ENCODE results near the gene ARHGAP22. TPM values are rescaled to one million over a fixed set of nuclear protein-coding genes. Genes with fewer than 3 reads are reported as not detected.

The ARHGAP22 gene
- total RNA-seq, 1 experiment from 2014 or later: 9.9 TPM

DNA sequence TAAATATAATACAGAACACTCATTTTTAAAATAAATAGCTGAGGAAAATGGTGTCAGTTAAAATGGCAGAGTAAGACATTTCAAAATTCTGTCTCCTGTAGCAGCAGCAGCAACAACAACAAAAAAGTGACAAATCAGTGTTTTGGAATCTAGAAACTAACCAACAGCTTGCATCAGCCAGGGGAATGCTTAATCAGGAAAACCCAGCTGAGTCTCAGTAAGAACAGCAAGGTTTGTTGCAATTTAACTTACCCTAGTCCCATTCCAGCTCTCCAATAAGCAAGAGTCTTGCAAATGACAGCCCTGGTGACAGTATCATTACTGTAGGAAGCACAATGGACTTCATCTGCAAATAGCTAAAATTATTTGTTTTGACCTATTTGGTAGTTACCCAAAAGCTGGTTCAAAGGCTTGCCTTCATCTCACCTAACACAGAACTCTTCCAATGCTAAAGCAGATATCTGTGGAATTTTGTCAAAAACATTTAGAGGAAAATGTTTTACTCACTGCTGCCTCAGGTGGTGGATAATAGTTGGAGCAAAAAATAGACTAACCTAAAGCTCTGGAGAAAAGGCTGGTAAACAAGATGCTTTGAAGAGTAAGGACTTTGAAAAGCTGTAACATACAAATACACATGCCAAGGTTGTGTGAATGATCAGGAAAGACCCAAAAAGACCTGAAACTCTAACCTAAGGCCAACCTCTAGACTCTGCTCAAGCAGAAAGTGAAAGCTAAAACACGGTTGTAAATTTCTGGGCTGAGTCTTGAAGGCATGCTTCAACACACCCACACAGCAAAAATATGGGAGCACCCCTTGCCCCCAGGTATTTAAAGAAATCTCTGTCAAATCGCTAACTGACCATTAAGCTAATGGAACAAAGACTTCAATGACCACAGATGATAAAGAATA is 9.9 kb upstream of the ARHGAP22 start:
- TF ChIP-seq, protein P1, sequence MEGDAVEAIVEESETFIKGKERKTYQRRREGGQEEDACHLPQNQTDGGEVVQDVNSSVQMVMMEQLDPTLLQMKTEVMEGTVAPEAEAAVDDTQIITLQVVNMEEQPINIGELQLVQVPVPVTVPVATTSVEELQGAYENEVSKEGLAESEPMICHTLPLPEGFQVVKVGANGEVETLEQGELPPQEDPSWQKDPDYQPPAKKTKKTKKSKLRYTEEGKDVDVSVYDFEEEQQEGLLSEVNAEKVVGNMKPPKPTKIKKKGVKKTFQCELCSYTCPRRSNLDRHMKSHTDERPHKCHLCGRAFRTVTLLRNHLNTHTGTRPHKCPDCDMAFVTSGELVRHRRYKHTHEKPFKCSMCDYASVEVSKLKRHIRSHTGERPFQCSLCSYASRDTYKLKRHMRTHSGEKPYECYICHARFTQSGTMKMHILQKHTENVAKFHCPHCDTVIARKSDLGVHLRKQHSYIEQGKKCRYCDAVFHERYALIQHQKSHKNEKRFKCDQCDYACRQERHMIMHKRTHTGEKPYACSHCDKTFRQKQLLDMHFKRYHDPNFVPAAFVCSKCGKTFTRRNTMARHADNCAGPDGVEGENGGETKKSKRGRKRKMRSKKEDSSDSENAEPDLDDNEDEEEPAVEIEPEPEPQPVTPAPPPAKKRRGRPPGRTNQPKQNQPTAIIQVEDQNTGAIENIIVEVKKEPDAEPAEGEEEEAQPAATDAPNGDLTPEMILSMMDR (IDR thresholded peaks at IDR 0.05 in 2 of 3, conservative IDR thresholded peaks at IDR 0.05 in 1 of 3; ENCODE audit: borderline replicate concordance in 1 of 3, insufficient read depth in 1 of 3, low read depth in 2 of 3, low read length in 2 of 3): peak; percentile 8 to 57 (median 47); a peak in 4 of 6 replicates
- no peak for TF ChIP-seq POLR2AphosphoS5 (IDR thresholded peaks at IDR 0.05; ENCODE audit: low read depth, low read length)
- H2AFZ ChIP-seq (ENCODE audit: low read depth, low read length, poor library complexity, severe bottlenecking): no peak overlapping the region
- no peaks in the 10 kb centered on the region; a peak in 1 of 4 replicates for H3K9me3 ChIP-seq (ENCODE audit: control insufficient read depth in 1 of 2, insufficient read depth in 1 of 2, low read depth in 1 of 2, low read length in 2 of 2)
- no TSS peak for BruUV-seq (replicated peaks)
- H3K4me3 ChIP-seq (replicated peaks in 1 of 2; ENCODE audit: low read depth in 1 of 2, low read length in 2 of 2): no peak overlapping the region
- no peaks in the 10 kb centered on the region for H3K4me1 ChIP-seq (ENCODE audit: control insufficient read depth in 1 of 2, insufficient read depth in 2 of 2, low read length in 2 of 2)
- CTCF ChIA-PET: interaction anchor here (0.6 to 2.3 kb wide), 8 partner anchors 10 to 119 kb away, joined by 3 to 16 read pairs (median 3); partner anchors contain the start of gene ARHGAP22
- H4K20me1 ChIP-seq (ENCODE audit: insufficient read depth): no peaks in the 10 kb centered on the region
- ATAC-seq (peak; percentile 64), DNase-seq (ENCODE audit: low read depth, low spot score) (no peak)
- intact Hi-C loops (cut with micrococcal nuclease): no loop called here
- H3K9me2 ChIP-seq (ENCODE audit: insufficient read depth): no peaks in the 10 kb centered on the region
- POLR2A ChIA-PET: no interaction called here
- H3K9ac ChIP-seq (ENCODE audit: low read length): no peak overlapping the region
- RAD21 ChIA-PET (ENCODE audit: low non-redundant PET in 1 of 2, low total read pairs in 2 of 2, uncharacterized antibody in 2 of 2, unreplicated experiment in 2 of 2): interaction anchor here in 1 of 2 experiments (1.2 kb wide), 1 partner anchor 41 kb away, joined by 3 read pairs; no protein-coding TSS in a partner anchor
- H3K79me2 ChIP-seq (ENCODE audit: insufficient read depth, low read length): no peaks in the 10 kb centered on the region
- no peaks in the 10 kb centered on the region for H3K36me3 ChIP-seq (ENCODE audit: control insufficient read depth in 1 of 2, insufficient read depth in 2 of 2, low read length in 2 of 2)
- no peaks in the 10 kb centered on the region for H3K27me3 ChIP-seq (ENCODE audit: insufficient read depth, low read length)
- H3K27ac ChIP-seq (ENCODE audit: low read depth, low read length): no peak overlapping the region
- H3K4me2 ChIP-seq (ENCODE audit: low read length): peak overlapping the region; percentile 48; the same call in 1 of the 2 replicates

DNA sequence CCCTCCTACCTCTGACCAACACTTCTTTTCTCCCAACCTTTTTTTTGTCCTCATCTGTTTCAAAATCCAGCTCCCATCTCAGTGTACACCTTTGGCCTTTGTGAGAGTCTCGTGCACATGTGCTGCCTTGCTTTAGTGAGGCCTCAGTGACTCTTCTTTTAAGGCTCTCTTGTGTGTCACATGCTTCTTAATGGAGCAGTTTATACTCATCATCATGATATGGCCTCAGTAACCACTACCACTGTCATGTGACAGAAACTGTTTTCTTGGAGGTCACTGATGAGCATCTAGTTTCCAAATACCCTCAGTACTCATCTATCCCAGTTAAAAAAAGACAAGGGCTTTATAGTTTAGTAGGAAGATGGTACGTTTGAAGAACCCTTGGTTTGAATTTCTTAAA is 8.1 kb upstream of the ARHGAP22 start:
- ATAC-seq: no peak
- Histone ChIP-seq H3K9me3 (ENCODE audit: control insufficient read depth in 1 of 2, insufficient read depth in 1 of 2, low read depth in 1 of 2, low read length in 2 of 2) (no peaks in the 10 kb centered on the region; a peak in 1 of 4 replicates), H3K36me3 (ENCODE audit: control insufficient read depth in 1 of 2, insufficient read depth in 2 of 2, low read length in 2 of 2) (no peaks in the 10 kb centered on the region), H3K4me1 (ENCODE audit: control insufficient read depth in 1 of 2, insufficient read depth in 2 of 2, low read length in 2 of 2) (peaks cover 0 to 4% of the 10 kb centered on the region in 2 experiments; a peak in 1 of 4 replicates), H3K79me2 (ENCODE audit: insufficient read depth, low read length) (no peaks in the 10 kb centered on the region), H3K27me3 (ENCODE audit: insufficient read depth, low read length) (no peaks in the 10 kb centered on the region), H3K9ac (ENCODE audit: low read length) (no peak overlapping the region), H4K20me1 (ENCODE audit: insufficient read depth) (no peaks in the 10 kb centered on the region), H3K9me2 (ENCODE audit: insufficient read depth) (no peaks in the 10 kb centered on the region), H3K4me2 (ENCODE audit: low read length) (no peak overlapping the region), H3K27ac (ENCODE audit: low read depth, low read length) (no peak overlapping the region), H3K4me3 (replicated peaks in 1 of 2; ENCODE audit: low read depth in 1 of 2, low read length in 2 of 2) (no peak overlapping the region), H2AFZ (ENCODE audit: low read depth, low read length, poor library complexity, severe bottlenecking) (no peak overlapping the region)
- DNase-seq (ENCODE audit: low read depth, low spot score): no peak
- ChIA-PET RAD21 (ENCODE audit: low non-redundant PET in 1 of 2, low total read pairs in 2 of 2, uncharacterized antibody in 2 of 2, unreplicated experiment in 2 of 2) (no interaction called here), CTCF (no interaction called here), POLR2A (no interaction called here)
- intact Hi-C loops (cut with micrococcal nuclease): no loop called here
- BruUV-seq (replicated peaks): no TSS peak
- TF ChIP-seq YY1 (IDR thresholded peaks at IDR 0.05; ENCODE audit: extremely low read depth, insufficient replicate concordance, low read depth, low read length): no peak
- TF ChIP-seq, protein P2, sequence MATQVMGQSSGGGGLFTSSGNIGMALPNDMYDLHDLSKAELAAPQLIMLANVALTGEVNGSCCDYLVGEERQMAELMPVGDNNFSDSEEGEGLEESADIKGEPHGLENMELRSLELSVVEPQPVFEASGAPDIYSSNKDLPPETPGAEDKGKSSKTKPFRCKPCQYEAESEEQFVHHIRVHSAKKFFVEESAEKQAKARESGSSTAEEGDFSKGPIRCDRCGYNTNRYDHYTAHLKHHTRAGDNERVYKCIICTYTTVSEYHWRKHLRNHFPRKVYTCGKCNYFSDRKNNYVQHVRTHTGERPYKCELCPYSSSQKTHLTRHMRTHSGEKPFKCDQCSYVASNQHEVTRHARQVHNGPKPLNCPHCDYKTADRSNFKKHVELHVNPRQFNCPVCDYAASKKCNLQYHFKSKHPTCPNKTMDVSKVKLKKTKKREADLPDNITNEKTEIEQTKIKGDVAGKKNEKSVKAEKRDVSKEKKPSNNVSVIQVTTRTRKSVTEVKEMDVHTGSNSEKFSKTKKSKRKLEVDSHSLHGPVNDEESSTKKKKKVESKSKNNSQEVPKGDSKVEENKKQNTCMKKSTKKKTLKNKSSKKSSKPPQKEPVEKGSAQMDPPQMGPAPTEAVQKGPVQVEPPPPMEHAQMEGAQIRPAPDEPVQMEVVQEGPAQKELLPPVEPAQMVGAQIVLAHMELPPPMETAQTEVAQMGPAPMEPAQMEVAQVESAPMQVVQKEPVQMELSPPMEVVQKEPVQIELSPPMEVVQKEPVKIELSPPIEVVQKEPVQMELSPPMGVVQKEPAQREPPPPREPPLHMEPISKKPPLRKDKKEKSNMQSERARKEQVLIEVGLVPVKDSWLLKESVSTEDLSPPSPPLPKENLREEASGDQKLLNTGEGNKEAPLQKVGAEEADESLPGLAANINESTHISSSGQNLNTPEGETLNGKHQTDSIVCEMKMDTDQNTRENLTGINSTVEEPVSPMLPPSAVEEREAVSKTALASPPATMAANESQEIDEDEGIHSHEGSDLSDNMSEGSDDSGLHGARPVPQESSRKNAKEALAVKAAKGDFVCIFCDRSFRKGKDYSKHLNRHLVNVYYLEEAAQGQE (IDR thresholded peaks at IDR 0.05; ENCODE audit: low read depth): no peak
- no peak for TF ChIP-seq SIN3A (IDR thresholded peaks at IDR 0.05; ENCODE audit: low read depth)
- no peak for TF ChIP-seq EGR1 (IDR thresholded peaks at IDR 0.05; ENCODE audit: low read depth)
- TF ChIP-seq FOSL1 (IDR thresholded peaks at IDR 0.05; ENCODE audit: low read depth): no peak
- TF ChIP-seq, protein P1 (IDR thresholded peaks at IDR 0.05 in 2 of 3, conservative IDR thresholded peaks at IDR 0.05 in 1 of 3; ENCODE audit: borderline replicate concordance in 1 of 3, insufficient read depth in 1 of 3, low read depth in 2 of 3, low read length in 2 of 3): no peak
- TF ChIP-seq EZH2phosphoT487 (IDR thresholded peaks at IDR 0.05; ENCODE audit: borderline replicate concordance): no peak
- no peak for TF ChIP-seq SRF (IDR thresholded peaks at IDR 0.05; ENCODE audit: low read depth)

Data from HCT116 (cell line).